GM08714 (cell line): ENCODE results near the gene SF3A2.
A peak's percentile ranks its signal among the peaks of the same experiment; 100 is the strongest.

Source experiments
- H3K4me3 ChIP-seq: fragments of 200-500 bp; sonication (Bioruptor generic); 2 replicates; pipeline ENCODE4 v1.5.1; 2014; ENCODE audit warnings: mild to moderate bottlenecking, low read length, inconsistent platforms
- ZNF274 ChIP-seq: IDR thresholded peaks from 2 replicates; pipeline ENCODE4 v1.6.1; 2012; ENCODE audit warnings: mild to moderate bottlenecking, low read depth, low read length

SF3A2 gene

DNA sequence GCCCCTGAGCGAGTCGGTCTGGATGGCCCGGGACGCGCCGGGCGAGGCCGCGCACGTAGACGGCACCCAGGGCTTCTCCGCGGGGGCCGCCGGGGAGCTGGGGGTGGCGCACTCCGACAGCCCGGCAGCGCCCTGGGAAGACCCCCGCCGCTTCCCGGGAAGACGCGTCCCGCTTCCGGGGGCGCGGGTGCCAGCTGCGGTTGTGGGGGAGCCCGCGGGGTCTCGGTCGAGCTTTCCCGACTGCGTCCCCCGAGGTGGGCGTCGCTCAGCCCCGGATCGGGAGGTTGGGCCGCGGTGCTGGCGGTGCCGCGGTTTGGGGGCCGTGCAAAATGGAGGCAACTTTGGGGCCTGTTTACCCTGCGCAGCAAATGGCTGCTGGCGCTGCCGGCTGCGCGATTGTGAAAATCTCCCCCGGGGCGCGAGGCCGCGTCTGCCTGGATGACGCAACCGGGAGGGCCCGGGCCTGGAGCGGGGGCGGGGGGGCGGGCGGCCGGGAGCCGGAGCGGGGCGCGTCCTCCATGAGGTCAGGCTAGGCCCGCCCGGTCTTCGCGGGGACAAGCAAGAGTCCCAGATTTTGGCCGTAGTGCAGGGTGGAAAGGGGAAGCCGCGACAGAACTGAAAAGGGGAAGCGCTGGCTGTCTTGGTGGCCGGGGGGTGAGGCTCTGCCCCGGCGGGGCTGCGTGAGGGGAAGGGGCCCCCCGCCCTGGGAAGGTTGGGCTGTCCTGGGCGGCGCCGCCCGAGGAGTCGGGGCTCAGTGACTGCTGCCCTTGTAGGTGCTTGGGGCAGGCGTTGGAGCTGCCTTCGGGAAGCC is 34.0 kb downstream of the SF3A2 start:
- peak overlapping the region; percentile 87 for H3K4me3 ChIP-seq
- no peak for TF ChIP-seq ZNF274

- H3K4me3 ChIP-seq, result peak overlapping the region; percentile 87
- TF ChIP-seq ZNF274, result no peak
Observed at GRCh38 chr19:2271234-2272103, 34.8 kb downstream of the SF3A2 start.

GRCh38 chr19:2273356-2274184 is 36.9 kb downstream of the SF3A2 start:
- peak overlapping the region; percentile 3; the same call in 1 of the 2 replicates for H3K4me3 ChIP-seq
- no peak for TF ChIP-seq ZNF274

GRCh38 chr19:2274185-2274711 is 37.6 kb downstream of the SF3A2 start:
- TF ChIP-seq ZNF274, result no peak
- no peak overlapping the region for H3K4me3 ChIP-seq

DNA sequence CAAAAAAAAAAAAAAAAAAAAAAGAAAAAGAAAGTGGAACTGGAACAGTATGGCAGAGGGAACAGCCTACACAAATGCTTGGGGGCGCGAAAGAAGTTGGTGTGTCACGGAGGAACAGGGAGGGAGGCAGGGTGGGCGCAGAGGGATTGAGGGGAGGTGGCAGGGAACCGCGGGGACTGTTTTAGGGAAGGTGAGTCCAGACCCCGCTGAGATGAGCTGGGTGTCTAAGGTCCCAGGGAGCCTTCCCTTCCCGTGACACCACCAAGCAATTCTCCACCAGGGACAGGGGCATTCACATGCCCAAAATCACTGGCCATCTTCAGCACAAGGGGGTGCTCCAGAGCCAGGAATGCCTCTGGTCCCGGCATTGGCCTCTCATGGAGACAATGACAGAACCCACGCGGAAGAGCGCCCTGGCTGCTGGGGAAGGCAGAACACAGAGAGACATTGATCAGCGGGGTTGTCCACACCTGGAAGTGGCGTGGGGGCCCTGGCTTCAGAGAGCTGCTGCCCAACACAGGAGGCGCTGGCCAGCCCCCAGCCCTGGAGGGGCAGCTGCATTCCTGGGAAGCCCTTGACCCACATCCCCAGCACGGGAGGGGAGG is 38.4 kb downstream of the SF3A2 start:
- no peak overlapping the region for H3K4me3 ChIP-seq
- TF ChIP-seq ZNF274, result no peak

DNA sequence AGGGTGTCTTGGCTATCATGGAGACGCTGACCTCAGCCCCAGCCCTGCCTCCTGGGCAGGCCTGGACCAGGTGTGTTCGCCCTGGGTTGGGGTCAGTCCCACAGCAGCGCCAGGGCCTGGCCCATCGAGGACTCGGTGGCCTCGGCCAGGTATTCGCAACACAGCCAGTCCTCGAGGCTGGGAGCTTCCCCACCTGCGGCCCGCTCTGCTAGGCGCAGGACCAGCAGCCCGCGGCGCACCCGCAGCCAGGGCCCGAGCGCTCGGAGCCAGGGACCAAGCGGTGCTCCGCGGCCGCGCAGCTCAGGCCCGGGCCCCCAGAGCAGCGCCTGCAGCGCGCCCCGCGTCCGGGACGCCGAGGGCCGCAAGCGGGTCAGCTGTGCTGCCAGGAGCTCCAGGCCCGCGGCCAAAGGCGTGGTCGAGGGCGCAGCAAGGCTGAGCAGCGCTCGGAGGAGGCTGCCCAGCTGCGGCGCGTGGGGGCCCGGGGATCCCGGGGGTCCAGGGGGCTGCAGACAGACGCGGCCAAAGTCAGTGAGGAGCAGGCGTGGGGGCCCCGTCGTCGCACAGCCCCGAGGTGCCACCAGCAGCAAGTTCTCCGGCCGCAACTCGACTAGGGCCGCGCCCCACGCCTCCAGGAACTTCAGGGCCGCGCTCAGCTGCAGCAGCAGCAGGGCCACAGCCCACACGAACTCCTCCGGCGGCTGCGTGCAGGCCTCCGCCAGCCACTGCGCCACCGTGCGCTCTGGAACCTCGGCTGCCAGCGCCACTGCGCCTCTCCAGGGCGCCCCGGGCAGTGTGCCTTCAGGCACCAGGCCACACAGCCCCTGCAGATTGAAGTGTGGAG is 39.2 kb downstream of the SF3A2 start:
- TF ChIP-seq ZNF274, result no peak
- H3K4me3 ChIP-seq, result no peak overlapping the region

DNA sequence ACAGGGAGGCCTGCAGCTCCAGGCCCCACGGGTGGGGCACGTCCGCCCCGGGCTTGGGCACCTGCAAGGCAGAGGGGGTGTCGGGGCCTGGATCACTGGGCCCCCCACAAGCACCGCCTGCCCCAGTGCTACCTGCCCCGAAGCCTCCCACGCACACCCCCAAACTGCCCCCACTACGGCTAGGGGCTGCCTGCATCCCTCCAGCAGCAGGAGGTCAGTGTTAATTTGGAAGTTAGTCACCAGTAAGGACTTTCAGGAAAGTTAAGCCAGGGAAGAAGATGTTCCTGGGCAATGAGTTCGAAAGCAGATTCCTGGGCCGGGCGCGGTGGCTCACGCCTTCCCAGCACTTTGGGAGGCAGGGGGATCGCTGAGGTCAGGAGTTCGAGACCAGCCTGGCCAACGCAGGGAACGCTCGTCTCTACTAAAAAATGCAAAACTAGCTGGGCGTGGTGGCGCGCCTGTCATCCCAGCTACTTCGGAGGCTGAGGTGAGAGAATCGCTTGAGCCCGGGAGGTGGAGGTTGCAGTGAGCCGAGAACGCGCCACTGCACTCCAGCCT is 39.9 kb downstream of the SF3A2 start:
- H3K4me3 ChIP-seq, result no peak overlapping the region
- no peak for TF ChIP-seq ZNF274

GRCh38 chr19:2277138-2277537 is 40.5 kb downstream of the SF3A2 start:
- H3K4me3 ChIP-seq, result no peak overlapping the region
- no peak for TF ChIP-seq ZNF274

- no peak for TF ChIP-seq ZNF274
- no peak overlapping the region for H3K4me3 ChIP-seq
Observed at GRCh38 chr19:2278459-2279158, 42.0 kb downstream of the SF3A2 start.

- TF ChIP-seq ZNF274, result no peak
- H3K4me3 ChIP-seq, result no peak overlapping the region
Observed at GRCh38 chr19:2280633-2281264, 44.1 kb downstream of the SF3A2 start.

DNA sequence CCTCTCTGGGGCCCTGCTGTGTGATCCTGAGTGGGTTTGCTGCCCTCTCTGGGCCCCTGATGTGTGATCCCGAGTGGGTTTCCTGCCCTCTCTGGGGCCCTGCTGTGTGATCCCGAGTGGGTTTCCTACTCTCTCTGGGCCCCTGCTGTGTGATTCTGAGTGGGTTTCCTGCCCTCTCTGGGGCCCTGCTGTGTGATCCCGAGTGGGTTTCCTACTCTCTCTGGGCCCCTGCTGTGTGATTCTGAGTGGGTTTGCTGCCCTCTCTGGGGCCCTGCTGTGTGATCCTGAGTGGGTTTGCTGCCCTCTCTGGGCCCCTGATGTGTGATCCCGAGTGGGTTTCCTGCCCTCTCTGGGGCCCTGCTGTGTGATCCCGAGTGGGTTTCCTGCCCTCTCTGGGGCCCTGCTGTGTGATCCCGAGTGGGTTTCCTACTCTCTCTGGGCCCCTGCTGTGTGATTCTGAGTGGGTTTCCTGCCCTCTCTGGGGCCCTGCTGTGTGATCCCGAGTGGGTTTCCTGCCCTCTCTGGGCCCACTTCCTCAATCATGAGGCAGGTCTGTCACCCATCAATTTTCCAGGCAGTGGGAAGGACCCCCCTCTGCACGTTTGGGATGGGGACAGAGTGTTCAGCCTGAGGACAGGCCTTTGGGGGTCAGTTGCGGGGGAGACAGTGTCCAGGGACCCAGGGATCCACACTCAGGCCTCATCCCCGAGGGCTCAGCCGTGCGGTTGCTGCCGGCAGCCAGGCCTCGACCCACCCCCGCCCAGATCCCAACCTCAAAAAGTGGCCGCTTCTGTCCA is 44.8 kb downstream of the SF3A2 start:
- H3K4me3 ChIP-seq, result peak overlapping the region; percentile 15; the same call in 1 of the 2 replicates
